Measurements from ENCODE around the gene CRYBG2. TPM values are rescaled to one million over a fixed set of nuclear protein-coding genes. Genes with fewer than 3 reads are reported as not detected.
A peak's percentile ranks its signal among the peaks of the same experiment; 100 is the strongest.
"Not testable (repeated sequence)": the region's sequence is repeated elsewhere in the genome, so short reads cannot be mapped to it uniquely, and the experiment has no call there.

The CRYBG2 gene
- total RNA-seq, 1 experiment from 2014 or later, result not detected

DNA sequence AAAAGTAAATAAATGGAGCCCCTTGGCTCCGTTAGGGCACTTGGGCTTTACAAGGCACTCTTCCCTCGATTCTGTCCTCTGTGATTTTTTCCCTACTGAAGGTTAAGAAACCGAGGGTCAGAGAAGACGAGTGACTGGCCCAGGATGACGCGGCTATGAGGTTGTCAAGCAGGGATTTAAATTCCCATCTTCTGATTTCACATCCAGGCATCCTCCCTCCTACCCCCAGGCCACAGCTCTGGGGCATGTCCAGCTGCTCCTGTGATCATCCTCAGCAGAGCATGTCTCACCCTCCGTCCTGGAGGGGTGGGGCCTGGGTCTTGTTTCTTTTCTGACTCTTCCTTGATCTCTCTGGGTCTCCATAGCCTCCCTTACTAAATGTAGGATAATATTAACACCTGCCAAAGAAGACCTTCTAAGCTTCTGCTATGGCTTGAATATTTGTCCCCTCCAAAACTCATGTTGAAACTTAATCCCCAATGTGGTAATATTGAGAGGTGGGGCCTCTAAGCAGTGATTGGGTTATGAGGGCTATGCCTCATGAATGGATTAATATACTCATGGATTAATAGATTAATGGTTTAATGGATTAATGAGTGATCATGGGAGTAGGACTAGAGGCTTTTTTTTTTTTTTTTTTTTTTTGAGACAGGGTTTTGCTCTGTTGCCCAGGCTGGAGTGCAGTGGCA, 4.6 kb downstream of the CRYBG2 start:
- DNase-seq (ENCODE audit: low spot score), result no peak

DNA sequence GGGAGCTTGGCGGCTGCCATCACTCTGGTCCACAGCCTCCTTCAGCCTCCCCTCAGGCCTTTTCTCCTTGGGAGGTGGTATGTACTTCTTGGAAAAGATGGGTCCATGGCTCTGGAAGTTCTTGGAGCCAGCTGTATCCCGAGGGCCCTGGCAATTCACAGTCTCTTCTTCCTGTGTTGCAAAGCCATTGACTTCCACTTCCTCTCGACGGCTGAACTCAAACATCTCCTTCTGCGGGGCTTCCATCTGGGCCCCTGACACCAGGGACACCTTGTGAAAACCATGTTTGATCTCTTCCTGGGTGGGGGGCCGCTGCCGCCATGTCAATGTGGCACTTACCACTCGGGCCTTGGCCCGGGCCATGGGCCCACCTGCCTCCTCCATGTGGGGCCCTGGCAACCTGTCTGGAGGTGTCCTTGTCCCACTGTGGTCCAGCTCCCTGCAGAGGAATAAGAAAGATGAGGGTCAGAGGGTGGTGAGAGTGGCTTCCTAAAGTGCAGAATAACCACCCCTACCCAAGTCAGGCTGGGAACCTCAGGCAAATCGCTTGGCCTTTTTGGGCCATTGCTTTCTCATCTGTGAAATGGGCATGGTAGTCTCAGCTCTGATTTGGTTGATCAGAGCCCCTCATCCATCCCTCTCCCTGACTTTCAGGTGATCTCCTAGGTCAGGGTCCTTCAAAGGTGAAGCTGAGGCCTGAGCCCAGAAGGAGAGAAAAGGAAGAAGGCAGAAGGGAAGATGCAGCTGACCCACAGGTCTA, 7.5 kb downstream of the CRYBG2 start:
- no peak for DNase-seq (ENCODE audit: low spot score)

DNA sequence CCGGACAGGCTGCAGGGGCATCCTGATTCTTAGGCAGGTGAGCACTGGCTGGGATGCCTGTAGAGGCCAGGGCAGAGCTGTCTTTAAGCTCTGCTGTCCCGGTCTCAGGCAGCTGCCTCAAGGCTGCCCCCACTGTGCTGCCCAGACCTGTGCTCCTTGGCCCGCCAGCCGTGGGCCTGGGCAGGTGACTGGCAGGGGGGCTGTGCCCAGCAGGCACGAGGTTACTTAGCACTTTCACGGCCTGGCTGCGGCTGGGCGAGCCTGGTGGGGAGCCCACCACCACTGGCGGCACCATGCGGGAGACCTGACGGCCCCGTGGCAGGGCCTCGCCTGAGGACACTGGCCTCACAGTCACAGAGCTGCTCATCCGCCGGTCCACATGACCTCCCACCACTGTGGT, 8.2 kb downstream of the CRYBG2 start:
- no peak for DNase-seq (ENCODE audit: low spot score)

DNA sequence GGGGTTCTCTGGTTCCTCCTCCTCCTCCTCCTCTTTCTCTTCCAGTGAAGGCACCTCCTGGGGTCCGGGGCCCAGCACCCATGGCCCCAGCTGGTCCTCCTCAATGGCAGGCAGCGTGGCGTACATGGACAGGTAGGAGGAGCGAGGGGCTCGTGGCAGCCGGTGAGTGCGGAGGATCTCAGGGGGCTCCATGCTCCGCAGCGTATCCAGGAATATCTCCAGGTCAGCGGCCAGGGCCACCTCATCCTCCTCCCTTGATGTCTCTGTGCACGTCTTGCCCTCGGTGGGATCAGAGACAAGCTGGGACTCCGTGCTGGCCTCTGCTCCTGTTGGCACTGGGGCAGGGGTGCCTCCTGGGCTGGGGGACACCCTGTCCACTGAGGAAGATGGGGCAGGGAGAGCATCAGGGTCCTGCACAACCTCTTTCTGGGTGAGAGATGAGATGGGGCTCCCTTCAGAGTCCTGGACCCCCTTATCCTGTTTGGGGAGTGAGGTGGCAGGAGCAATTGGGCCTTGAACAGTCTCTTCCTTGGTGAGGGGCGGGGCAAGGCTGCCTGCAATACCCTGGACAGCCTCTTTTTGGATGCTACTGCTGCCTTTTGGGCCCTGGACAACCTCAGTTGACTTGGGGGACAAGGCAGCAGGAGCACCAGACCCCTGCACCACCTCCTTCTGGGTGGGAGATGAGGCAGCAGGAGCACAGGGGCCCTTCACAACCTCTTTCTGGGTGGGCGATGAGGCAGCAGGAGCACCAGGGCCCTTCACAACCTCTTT, 9.6 kb downstream of the CRYBG2 start:
- DNase-seq (ENCODE audit: low spot score), result no peak

DNA sequence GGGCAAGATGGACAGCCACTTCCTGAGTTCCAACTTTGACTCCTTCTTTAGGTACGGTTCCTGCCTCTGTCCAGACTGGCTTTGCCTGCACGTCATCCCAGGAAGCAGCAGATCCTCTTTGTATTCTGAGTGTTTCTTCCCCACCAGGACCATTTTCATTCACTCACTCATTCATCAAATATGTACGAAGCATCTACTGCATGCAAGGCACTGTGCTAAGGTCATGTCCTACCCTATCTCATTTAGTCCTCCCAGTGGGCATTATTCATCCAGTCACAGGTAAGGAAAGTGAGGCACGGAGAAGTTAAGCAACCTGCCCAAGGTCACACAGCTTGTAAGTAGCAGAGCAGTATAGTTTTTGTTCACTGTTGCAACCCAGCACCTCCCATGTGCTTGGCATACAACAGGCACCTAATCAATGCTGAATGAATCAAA, 13.9 kb downstream of the CRYBG2 start:
- no peak for DNase-seq (ENCODE audit: low spot score)

DNA sequence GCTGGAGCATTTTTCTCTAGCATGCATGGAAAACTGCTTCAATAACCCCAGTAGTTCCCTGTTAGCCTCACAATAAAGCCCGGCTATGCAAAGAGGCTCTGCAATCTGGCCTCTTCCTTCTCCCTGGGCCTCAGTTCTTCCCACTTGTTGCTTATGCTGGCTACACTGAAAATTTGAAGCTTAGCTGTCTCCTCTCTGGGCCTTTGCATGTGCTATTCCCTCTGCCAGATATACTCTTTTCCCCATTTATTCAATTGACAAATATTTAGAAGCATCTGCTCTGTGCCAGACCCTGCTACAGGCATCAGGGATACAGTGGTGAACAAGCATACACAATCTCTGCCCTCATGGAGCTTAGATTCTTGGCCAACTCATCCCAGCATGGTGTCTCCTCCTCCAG, 15.3 kb downstream of the CRYBG2 start:
- DNase-seq (ENCODE audit: low spot score), result no peak

DNA sequence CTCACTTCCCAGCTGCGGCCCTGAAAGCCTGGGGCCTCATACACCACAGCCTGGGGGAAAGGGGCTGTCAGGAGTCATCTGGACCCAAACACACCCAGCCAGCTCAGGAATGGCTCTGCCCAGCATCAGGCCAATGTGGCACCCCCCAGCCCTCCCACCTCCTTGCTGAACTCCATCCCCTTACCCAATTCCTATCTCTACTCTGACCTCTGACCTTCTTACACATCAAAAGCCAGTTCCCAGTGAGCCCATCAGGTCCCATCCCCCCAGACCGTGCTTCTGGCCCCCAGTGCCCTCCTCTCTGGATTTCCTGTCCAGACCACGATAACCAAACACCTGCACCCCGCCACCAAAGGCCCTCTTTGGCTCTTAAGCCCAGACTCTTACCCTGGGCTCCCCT, 16.3 kb downstream of the CRYBG2 start:
- DNase-seq (ENCODE audit: low spot score), result no peak

DNA sequence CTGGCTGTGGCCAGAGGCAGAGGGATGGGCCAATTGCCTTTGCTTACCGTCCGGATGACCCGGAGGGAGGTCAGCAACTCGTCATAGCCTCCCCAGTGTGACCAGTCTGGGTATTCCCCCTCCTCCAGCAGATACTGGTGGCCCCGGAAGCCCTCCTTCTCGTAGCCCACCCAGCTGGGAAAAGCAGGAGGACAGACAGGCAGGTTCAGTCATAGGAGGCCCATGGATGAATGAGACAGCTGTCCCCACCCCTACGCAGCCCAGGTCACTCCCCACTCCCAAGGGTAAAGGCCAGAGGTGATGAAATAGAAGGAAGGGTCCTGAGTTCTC, 16.8 kb downstream of the CRYBG2 start:
- DNase-seq (ENCODE audit: low spot score), result no peak

DNA sequence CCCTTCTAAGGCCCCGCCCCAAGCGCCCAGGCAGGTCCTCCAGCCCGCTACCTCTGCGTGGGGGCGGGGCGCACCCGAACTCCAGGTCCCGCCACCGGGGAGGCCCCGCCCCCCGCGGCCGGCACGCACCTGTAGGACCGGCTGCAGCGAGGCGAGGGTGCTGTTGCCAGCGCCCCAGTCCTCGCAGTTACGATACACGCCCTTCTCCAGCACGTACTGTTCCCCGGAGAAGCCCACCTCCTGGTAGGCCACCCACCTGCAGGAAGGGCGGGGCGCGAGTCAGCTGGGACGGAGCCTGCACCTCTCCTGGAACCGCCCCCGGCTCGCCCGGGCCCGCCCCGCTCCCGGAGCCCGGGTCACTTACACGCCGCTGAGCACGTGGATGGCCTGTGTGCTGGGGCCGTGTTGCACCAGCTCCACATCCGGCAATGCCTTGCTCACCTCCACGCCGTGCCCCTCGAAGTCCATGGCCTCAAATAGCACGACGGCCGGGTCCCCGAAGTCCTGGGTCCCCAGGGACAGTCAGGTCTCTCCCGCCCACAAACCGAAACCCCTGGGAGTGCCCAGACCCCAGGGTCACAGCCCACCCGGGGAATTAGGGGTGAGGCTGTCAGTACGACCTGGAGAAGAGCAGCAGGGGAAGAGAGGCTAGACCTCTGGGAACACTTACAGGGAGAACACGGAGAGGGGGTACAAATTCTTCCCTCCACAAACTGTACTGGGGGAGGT, 17.3 kb downstream of the CRYBG2 start:
- DNase-seq (ENCODE audit: low spot score), result no peak

DNA sequence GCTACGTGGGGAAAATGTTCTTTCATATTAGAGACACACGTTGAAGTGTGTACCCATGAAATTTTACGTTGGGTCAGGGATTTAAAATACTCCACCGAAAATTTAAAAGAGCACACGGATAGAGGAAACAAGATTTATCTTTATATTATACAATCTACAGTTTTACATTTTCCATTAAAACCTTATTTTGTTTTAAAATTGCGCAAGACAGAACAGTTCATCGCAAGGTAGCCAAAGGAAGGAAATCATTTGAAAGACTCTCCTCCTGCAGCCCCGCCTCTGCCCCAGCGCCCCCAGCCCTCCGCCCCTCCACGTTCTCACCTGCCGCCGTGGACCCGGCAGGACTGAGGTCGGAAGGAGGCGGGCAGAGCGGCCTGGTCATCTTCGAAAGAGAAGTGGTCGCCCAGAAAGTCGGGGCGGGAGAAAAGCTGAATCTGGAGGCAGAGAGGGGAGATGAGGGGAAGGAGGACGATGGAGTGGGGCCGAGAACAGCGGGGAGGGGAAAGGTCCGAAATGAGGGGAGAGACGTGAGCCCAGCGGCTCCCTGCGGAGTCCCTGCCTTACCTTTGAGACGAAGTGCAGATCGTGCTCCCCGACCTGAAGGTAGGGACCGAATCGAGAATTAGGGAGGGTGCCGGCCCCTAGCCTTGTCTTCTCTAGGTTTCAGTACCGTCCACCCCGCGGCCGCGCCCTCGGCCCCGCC, 18.0 kb downstream of the CRYBG2 start:
- DNase-seq (ENCODE audit: low spot score), result no peak

DNA sequence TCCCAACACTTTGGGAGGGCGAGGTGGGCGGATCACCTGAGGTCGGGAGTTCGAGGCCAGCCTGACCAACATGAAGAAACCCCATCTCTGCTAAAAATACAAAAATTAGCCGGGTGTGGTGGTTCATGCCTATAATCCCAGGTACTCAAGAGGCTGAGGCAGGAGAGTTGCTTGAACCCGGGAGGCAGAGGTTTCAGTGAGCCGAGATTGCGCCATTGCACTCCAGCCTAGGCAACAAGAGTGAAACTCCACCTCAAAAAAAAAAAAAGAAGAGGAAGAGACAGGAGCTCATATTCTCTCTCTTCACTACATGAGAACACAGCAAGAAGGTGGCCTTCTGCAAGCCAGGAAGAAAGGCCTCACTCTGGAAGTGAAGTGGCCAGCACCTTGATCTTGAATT, 20.6 kb downstream of the CRYBG2 start:
- DNase-seq (ENCODE audit: low spot score), result not testable (repeated sequence)

DNA sequence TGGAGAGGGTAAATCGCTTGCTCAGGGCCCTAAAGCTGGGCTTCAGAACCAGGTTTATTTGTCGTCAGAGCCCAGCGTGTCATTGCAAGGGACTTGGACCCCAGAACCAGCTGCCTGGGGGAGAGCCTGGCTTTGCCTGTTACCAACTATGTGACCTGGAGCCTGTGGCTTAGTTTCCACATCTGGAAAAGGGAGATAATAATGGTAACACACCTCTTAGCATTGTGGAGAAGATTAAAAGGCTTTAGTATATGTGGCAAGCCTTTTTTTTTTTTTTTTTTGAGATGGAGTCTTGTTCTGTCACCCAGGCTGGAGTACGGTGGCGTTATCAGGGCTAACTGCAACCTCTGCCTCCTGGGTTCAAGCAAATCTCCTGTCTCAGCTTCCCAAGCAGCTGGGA, 23.7 kb downstream of the CRYBG2 start:
- DNase-seq (ENCODE audit: low spot score), result no peak

DNA sequence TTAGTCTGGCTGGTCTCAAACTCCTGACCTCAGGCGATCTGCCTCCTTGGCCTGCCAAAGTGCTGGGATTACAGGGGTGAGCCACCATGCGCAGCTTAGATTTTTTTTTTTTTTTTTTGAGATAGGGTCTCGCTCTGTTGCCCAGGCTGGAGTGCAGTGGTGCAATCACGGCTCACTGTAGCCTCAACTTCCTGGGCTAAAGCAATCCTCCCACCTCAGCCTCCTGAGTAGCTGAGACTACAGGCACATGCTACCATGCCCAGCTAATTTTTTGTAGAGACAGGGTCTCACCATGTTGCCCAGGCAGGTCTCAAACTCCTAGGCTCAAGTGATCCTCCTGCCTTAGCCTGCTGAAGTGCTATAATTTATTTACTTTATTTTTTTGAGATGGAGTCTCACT, 24.6 kb downstream of the CRYBG2 start:
- not testable (repeated sequence) for DNase-seq (ENCODE audit: low spot score)

DNA sequence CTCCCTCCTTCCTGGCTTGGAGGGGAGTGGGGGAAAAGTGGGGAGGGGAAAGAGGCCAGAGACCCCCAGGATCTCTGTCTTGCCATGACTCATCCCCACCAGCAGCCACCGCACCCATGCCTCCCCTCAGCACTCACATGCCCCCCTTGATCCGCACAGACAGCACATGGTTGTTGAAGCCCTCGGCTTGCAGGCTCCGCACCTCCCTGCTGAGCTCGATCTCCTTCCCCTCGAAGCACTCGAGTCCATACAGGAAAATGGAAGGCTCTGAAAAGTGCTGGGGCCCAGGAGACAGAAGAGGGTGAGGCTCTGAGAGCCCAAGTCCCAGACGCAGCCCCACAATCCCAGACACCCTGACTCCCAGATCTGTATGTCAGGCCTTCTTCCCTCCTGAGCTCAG, 25.3 kb downstream of the CRYBG2 start:
- DNase-seq (ENCODE audit: low spot score), result no peak

DNA sequence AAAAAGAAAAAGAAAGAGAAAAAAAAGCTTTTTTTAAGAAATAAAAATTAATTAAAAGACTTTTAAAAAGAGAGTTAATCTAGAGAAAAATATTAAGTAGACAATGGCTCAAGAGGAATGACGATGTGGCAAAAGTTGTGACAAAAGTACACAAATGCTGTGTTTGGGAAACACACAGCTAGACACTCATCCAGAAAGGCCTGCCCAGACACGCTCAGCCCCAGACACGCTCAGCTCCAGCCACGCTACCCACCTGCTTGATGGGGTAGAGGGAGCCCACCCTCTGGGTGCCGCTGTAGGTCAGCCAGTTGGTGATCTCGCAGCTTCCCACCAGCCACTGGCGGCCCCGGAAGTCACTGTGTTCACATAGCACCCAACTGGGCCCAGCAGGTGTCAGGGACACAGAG, 26.0 kb downstream of the CRYBG2 start:
- DNase-seq (ENCODE audit: low spot score), result no peak

DNA sequence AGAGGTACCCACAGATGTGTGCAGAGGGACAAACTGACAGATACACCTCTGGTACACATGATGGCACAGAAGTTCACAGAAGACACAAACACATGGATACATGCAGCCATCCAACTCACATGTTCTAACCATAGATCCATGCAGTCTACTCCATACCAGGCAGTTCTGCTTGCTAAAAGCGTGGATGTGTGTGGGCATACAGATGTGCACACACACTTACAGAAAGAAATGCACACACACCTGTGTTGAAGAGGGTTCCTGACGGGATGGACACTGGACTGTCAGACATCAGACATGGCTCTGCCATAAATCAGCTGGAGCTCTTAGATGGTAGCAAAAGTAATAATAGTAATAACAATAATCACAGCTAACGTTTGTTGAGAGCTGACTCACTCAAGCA, 29.4 kb downstream of the CRYBG2 start:
- DNase-seq (ENCODE audit: low spot score), result no peak

DNA sequence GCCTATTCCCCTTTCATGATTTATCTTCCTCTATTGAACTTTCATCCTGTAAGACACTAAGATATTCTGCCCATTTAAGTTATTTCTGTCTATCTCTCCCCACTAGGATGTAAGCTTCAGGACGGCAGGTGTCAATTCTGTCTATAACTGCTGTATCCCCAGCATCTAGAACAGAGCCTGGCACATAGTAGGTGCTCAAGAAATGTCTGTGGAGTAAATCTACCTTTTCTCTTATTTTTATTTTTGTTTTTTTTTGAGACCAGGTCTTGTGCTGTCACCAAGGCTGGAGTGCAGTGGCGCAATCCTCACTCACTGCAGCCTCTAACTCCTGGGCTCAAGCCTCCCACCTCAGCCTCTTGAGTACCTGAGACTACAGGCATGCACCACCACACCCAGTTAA, 30.5 kb downstream of the CRYBG2 start:
- no peak for DNase-seq (ENCODE audit: low spot score)

DNA sequence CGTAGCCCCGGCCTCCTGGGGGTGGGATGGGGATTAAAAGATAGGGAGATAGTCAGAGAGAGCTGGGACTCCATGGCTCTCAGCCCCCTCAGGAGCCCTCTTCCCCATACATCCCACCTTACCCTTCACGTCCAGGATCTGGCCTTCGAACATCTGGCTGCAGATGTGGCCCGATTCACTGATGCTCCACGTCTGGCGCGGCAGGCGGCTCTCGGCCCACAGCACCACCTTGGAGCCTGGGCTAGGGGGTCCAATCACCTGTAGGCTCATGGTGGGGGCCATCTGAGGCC, 31.9 kb downstream of the CRYBG2 start:
- no peak for DNase-seq (ENCODE audit: low spot score)

DNA sequence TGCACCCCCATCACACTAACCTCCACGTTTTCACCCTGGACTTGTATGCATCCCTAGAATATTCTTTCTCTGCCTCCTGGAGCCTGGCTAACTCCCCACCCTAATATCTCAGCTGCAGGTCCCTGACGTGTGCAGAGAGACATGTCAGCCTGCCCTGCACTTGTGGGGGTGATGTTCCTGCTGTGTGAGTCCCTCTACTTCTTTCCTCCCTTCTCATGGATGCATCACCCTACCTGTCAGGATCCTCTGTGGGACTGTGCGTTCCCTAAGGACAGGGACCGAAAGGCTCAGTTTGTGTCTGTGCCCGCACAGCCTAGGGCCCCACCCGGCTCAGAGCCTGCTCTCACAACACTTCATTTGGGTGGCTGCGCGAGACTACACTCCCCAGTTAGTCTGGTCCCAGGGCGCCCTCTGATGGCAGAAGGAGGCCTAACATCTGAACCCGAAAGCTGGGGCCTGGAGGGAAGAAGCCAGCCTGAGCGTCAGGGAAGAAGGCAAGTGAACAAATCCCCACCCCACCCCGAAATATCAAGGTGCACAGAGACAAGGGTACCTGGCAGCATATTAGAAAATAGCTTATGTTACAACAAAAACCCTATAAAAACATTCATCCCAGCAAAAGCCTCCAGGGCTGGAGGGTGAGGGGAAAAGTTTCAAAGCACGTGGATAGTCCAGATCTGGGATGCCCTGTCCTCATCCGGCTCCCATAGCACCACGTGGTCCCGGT, 32.5 kb downstream of the CRYBG2 start:
- DNase-seq (ENCODE audit: low spot score), result peak; percentile 75

DNA sequence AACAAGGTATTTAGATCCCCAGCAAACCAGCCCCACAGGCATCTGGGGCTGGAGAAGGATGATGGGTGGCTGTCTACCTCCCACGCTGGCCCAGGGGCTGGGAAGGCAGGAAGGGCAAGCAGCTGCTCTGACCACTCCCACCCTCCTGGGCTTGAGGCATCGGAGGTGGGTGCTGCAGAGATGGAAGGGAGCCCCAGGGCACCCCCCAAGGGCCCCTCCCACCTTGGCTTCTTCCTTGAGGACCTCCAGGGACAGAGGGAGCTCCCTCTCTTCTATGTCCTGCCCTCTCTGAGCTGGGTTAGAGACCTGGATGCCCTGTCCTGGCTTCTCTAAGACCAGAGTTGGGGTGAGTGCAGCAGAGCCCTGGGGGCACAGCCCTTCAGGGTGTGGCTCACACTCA, 33.0 kb downstream of the CRYBG2 start:
- no peak for DNase-seq (ENCODE audit: low spot score)

Measured in H4 (cell line).